Spinal cord (tissue), 10 donors: ENCODE results near the gene DNAJC10. TPM values are rescaled to one million over a fixed set of nuclear protein-coding genes. Genes with fewer than 3 reads are reported as not detected.
"Not testable (repeated sequence)": the region's sequence is repeated elsewhere in the genome, so short reads cannot be mapped to it uniquely, and the experiment has no call there.

ENCODE experiments used
- DNase-seq, 6 donors: peaks; one replicate each; pipeline versions ENCODE4 v3.0.0 to v3.0.0-alpha.2; 2013 to 2015; ENCODE audit warnings: low spot score in 6 of 6, low read depth in 4 of 6
- H3K27ac ChIP-seq: one replicate; pipeline ENCODE4 v1.5.1; 2013; ENCODE audit warnings: low read depth, low read length, control low read depth
- H3K27me3 ChIP-seq: one replicate; pipeline ENCODE4 v1.6.1; 2013; ENCODE audit warnings: low read length; ENCODE audit not compliant: control insufficient read depth, insufficient read depth
- H3K36me3 ChIP-seq: one replicate; pipeline ENCODE4 v1.6.1; 2013; ENCODE audit warnings: low read length; ENCODE audit not compliant: control insufficient read depth, insufficient read depth
- H3K4me1 ChIP-seq: one replicate; pipeline ENCODE4 v1.6.1; 2013; ENCODE audit warnings: low read length; ENCODE audit not compliant: control insufficient read depth, insufficient read depth
- H3K4me3 ChIP-seq: one replicate; pipeline ENCODE4 v1.5.1; 2013; ENCODE audit warnings: low read depth, low read length, control low read depth
- H3K9me3 ChIP-seq: one replicate; pipeline ENCODE4 v1.6.1; 2013; ENCODE audit warnings: low read length; ENCODE audit not compliant: control insufficient read depth, insufficient read depth
- WGBS: methylation state at CpG from one replicate; pipeline ENCODE4 v1.1.5; 2013; ENCODE audit warnings: missing lambda C conversion rate; ENCODE audit not compliant: insufficient coverage; 5-methylcytosine and 5-hydroxymethylcytosine counted together
- polyA plus RNA-seq, 2 donors: library from polyadenylated mRNA; unstranded; fragments of 120-200 nt; gene quantifications; one replicate each; pipeline ENCODE4 v1.2.1, GENCODE V29; 2013; ENCODE audit not compliant: insufficient read length in 2 of 2
- total RNA-seq, 2 donors: library from RNA; depleted of rRNA in 1 of 2; stranded (reverse); fragments of 120-200 nt in 1 of 2; fragments of >200 nt in 1 of 2; gene quantifications; one replicate each; pipeline versions ENCODE4 v1.2.3 to v1.2.4, GENCODE V29; 2013 to 2014
- donor health status: healthy.

The DNAJC10 gene
- total and polyA plus RNA-seq, 4 donors = 62.9 to 142 (median 85.6) TPM

- 96% methylated on average over 9 of the region's 10 CpGs for WGBS
These were observed 29.3 kb upstream of the DNAJC10 start for GRCh38 chr2:182686763-182687162.

GRCh38 chr2:182694189-182694588 lies 21.9 kb upstream of the DNAJC10 start:
- H3K36me3 ChIP-seq = no peaks in the 10 kb centered on the region
- no peak overlapping the region for H3K4me3 ChIP-seq
- no peak overlapping the region for H3K27ac ChIP-seq
- no peaks in the 10 kb centered on the region for H3K4me1 ChIP-seq
- no peaks in the 10 kb centered on the region for H3K27me3 ChIP-seq
- DNase-seq = no peak
- no CpG with 5 or more reads among the region's 4 CpGs for WGBS
- no peaks in the 10 kb centered on the region for H3K9me3 ChIP-seq

More at GRCh38 chr2:182686763-182687162, 29.3 kb upstream of the DNAJC10 start:
- not testable (repeated sequence) for DNase-seq, H3K36me3 ChIP-seq, H3K4me1 ChIP-seq, H3K27me3 ChIP-seq, H3K9me3 ChIP-seq, H3K4me3 ChIP-seq, H3K27ac ChIP-seq

GRCh38 chr2:182695776-182696175 lies 20.3 kb upstream of the DNAJC10 start:
- Histone ChIP-seq H3K27me3 (no peaks in the 10 kb centered on the region), H3K4me1 (no peaks in the 10 kb centered on the region), H3K4me3 (no peak overlapping the region), H3K27ac (no peak overlapping the region), H3K9me3 (no peaks in the 10 kb centered on the region), H3K36me3 (no peaks in the 10 kb centered on the region)
- DNase-seq = peak in 1 of 6 donors; percentile 21
- no CpG with 5 or more reads among the region's 2 CpGs for WGBS

- DNase-seq = peak in 1 of 6 donors; percentile 19
- Histone ChIP-seq H3K4me3 (no peak overlapping the region), H3K36me3 (no peaks in the 10 kb centered on the region), H3K27ac (no peak overlapping the region), H3K9me3 (no peaks in the 10 kb centered on the region), H3K27me3 (no peaks in the 10 kb centered on the region), H3K4me1 (no peaks in the 10 kb centered on the region)
- 9% methylated on average over 1 of the region's 3 CpGs for WGBS
These were observed 17.4 kb upstream of the DNAJC10 start for GRCh38 chr2:182698671-182699070.

- Histone ChIP-seq H3K27me3 (no peaks in the 10 kb centered on the region), H3K4me1 (no peaks in the 10 kb centered on the region), H3K9me3 (no peaks in the 10 kb centered on the region), H3K4me3 (no peak overlapping the region), H3K36me3 (no peaks in the 10 kb centered on the region), H3K27ac (no peak overlapping the region)
- no peak for DNase-seq
- no CpG with 5 or more reads among the region's 1 CpG for WGBS
These were observed 10.3 kb upstream of the DNAJC10 start for GRCh38 chr2:182705761-182706160.

- DNase-seq = no peak
- Histone ChIP-seq H3K27me3 (no peaks in the 10 kb centered on the region), H3K36me3 (no peaks in the 10 kb centered on the region), H3K4me1 (no peaks in the 10 kb centered on the region), H3K4me3 (no peak overlapping the region), H3K9me3 (no peaks in the 10 kb centered on the region), H3K27ac (no peak overlapping the region)
- 75% methylated on average over 1 of the region's 2 CpGs for WGBS
These were observed 9.3 kb upstream of the DNAJC10 start for GRCh38 chr2:182706751-182707150.

- no peaks in the 10 kb centered on the region for H3K36me3 ChIP-seq
- H3K27ac ChIP-seq = no peak overlapping the region
- DNase-seq = peak in 1 of 6 donors; percentile 5
- H3K4me1 ChIP-seq = peaks cover 3% of the 10 kb centered on the region
- no peaks in the 10 kb centered on the region for H3K9me3 ChIP-seq
- no peaks in the 10 kb centered on the region for H3K27me3 ChIP-seq
- H3K4me3 ChIP-seq = no peak overlapping the region
These were observed 2.5 kb upstream of the DNAJC10 start for GRCh38 chr2:182713601-182714000.

GRCh38 chr2:182715121-182715891 lies 751 bp upstream of the DNAJC10 start:
- no peaks in the 10 kb centered on the region for H3K27me3 ChIP-seq
- peak overlapping the region; percentile 74 for H3K4me3 ChIP-seq
- 0% methylated on average over 6 of the region's 9 CpGs for WGBS
- no peaks in the 10 kb centered on the region for H3K9me3 ChIP-seq
- peak in 2 of 6 donors; percentile 11 to 15 for DNase-seq
- H3K4me1 ChIP-seq = peaks cover 3% of the 10 kb centered on the region
- no peaks in the 10 kb centered on the region for H3K36me3 ChIP-seq
- peak overlapping the region; percentile 72 for H3K27ac ChIP-seq

GRCh38 chr2:182716650-182716979 lies 558 bp downstream of the DNAJC10 start:
- Histone ChIP-seq H3K36me3 (no peaks in the 10 kb centered on the region), H3K27me3 (no peaks in the 10 kb centered on the region), H3K4me1 (peaks cover 3% of the 10 kb centered on the region), H3K4me3 (peak overlapping the region; percentile 74), H3K27ac (peak overlapping the region; percentile 72), H3K9me3 (no peaks in the 10 kb centered on the region)
- WGBS = 2% methylated on average over 8 of the region's 12 CpGs
- DNase-seq = no peak

- Histone ChIP-seq H3K4me1 (peaks cover 3% of the 10 kb centered on the region), H3K36me3 (no peaks in the 10 kb centered on the region), H3K9me3 (no peaks in the 10 kb centered on the region), H3K27ac (no peak overlapping the region), H3K27me3 (no peaks in the 10 kb centered on the region), H3K4me3 (no peak overlapping the region)
- WGBS = 71% methylated on average over 1 of the region's 2 CpGs
- DNase-seq = no peak
These were observed 1.4 kb downstream of the DNAJC10 start for GRCh38 chr2:182717416-182717815.
